MCF 10A (cell line): ENCODE results near the gene TAAR2. TPM values are rescaled to one million over a fixed set of nuclear protein-coding genes. Genes with fewer than 3 reads are reported as not detected.

Experiments
- BruUV-seq: library from RNA; stranded (reverse); fragments of 400-500 nt; replicated peaks from 2 replicates; lab custom pipeline; 2021; lab: Mats Ljungman, UMichigan
- CTCF ChIA-PET: fragments of 300-600 bp; sonication (Branson Sonifier 250); formaldehyde crosslinking; extraction: SDS; loops from one replicate; lab custom pipeline; 2021; ENCODE audit warnings: antibody characterized with exemption, inconsistent platforms; lab: Yijun Ruan, JAX
- POLR2A ChIA-PET: fragments of 300-600, 350-650 bp; sonication (Branson Sonifier 250); formaldehyde crosslinking; extraction: SDS; loops from one replicate; lab custom pipeline; 2020; ENCODE audit warnings: antibody characterized with exemption, inconsistent platforms; lab: Yijun Ruan, JAX
- DNase-seq: peaks from one replicate; pipeline ENCODE4 v3.0.0-alpha.2; 2018; ENCODE audit not compliant: unreplicated experiment
- H3K27ac Mint-ChIP-seq: one replicate; pipeline ENCODE4 v1.8.0; 2022; ENCODE audit warnings: mild to moderate bottlenecking, low read depth, mixed read lengths; ENCODE audit not compliant: unreplicated experiment
- H3K27me3 Mint-ChIP-seq: one replicate; pipeline ENCODE4 v1.8.0; 2022; ENCODE audit warnings: mixed read lengths; ENCODE audit not compliant: insufficient read depth, unreplicated experiment
- H3K36me3 Mint-ChIP-seq: one replicate; pipeline ENCODE4 v1.8.0; 2022; ENCODE audit warnings: mild to moderate bottlenecking, moderate library complexity, mixed read lengths; ENCODE audit not compliant: insufficient read depth, unreplicated experiment
- H3K4me1 Mint-ChIP-seq: one replicate; pipeline ENCODE4 v1.8.0; 2022; ENCODE audit warnings: mixed read lengths; ENCODE audit not compliant: insufficient read depth, unreplicated experiment
- H3K4me3 Mint-ChIP-seq: one replicate; pipeline ENCODE4 v1.8.0; 2022; ENCODE audit warnings: mild to moderate bottlenecking, moderate library complexity, mixed read lengths; ENCODE audit not compliant: unreplicated experiment
- H3K9me3 Mint-ChIP-seq: one replicate; pipeline ENCODE4 v1.8.0; 2022; ENCODE audit warnings: mixed read lengths; ENCODE audit not compliant: unreplicated experiment
- intact Hi-C: fragments of 100-400 bp; cut with micrococcal nuclease; formaldehyde crosslinking; loops from 2 replicates; pipeline ENCODE4 v1.14.1; 2022
- total RNA-seq: library from RNA; stranded (reverse); gene quantifications from 2 replicates; pipeline ENCODE4 v1.2.3, GENCODE V29; 2022
- TF ChIP-seq, protein P1 (sequence below): fragments of 200-600 bp; IDR thresholded peaks from one replicate; pipeline ENCODE4 v1.8.0; 2022; ENCODE audit warnings: antibody characterized with exemption, mild to moderate bottlenecking; ENCODE audit not compliant: unreplicated experiment

The TAAR2 gene
- total RNA-seq, 1 experiment from 2014 or later: not detected

DNA sequence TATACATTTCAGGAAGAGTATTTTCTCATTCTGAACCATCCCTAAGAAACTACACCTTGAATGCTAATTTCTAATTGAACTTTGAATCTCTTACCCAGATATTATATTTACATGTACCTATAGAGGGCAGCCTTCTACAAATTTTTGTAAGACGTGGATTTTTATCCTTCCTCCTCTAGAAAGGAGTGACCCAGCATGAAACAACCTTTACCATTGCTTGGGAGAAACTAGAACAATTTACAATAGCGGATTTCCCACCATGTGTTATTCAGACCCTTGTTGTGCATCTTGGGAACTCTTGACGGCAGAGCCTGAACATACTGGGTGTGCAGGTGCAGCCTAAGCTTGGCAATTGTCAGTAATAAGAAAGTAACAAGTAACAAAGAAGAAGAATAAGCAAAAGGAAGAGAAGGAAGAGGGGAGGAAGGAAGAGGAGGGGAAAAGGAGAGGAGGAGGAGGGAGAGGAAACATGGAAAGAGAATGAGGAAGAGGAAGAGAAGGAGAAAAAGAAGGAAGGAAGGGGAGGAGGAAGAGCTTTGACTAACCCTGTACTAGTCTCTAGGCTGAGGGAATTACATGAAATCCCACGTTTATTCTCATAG, 45.7 kb upstream of the TAAR2 start:
- intact Hi-C loops: loop anchor here (1.0 to 2.0 kb wide), 5 partner anchors 46 to 139 kb away; partner anchors contain the start of gene SLC18B1
- no peak overlapping the region for H3K27ac Mint-ChIP-seq
- BruUV-seq: no TSS peak

DNA sequence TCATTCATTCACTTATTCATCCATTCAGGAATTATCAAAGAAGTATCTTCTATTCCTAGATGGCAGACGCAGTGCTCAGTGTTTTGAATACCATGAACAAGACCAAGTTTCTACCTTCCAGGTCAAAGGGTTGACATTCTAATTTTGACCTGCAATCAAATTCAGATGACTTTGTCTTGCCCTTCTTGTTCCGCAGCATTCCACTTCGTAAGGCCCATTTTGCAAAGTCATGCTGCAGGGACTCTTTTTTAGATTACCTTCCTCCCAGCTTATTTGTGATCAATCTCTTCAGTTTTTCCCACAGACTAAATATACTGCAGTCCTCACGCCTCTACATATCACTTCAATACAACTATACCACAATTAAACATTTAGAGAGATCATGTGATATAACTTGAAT, 42.0 kb upstream of the TAAR2 start:
- H3K9me3 Mint-ChIP-seq: no peaks in the 10 kb centered on the region
- no peak for DNase-seq
- BruUV-seq: no TSS peak
- CTCF ChIA-PET: interaction anchor here (0.6 to 6.7 kb wide), 5 partner anchors 49 to 133 kb away, joined by 3 to 103 read pairs (median 10); partner anchors contain the start of genes SLC18B1 and VNN1
- intact Hi-C loops: no loop called here
- no peak overlapping the region for H3K4me3 Mint-ChIP-seq
- H3K27ac Mint-ChIP-seq: no peak overlapping the region
- POLR2A ChIA-PET: interaction anchor here (0.9 to 2.1 kb wide), 2 partner anchors 15 to 133 kb away, joined by 3 to 6 read pairs; partner anchors contain the start of gene SLC18B1
- no peaks in the 10 kb centered on the region for H3K36me3 Mint-ChIP-seq
- H3K27me3 Mint-ChIP-seq: no peaks in the 10 kb centered on the region
- TF ChIP-seq, protein P1, sequence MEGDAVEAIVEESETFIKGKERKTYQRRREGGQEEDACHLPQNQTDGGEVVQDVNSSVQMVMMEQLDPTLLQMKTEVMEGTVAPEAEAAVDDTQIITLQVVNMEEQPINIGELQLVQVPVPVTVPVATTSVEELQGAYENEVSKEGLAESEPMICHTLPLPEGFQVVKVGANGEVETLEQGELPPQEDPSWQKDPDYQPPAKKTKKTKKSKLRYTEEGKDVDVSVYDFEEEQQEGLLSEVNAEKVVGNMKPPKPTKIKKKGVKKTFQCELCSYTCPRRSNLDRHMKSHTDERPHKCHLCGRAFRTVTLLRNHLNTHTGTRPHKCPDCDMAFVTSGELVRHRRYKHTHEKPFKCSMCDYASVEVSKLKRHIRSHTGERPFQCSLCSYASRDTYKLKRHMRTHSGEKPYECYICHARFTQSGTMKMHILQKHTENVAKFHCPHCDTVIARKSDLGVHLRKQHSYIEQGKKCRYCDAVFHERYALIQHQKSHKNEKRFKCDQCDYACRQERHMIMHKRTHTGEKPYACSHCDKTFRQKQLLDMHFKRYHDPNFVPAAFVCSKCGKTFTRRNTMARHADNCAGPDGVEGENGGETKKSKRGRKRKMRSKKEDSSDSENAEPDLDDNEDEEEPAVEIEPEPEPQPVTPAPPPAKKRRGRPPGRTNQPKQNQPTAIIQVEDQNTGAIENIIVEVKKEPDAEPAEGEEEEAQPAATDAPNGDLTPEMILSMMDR: no peak
- H3K4me1 Mint-ChIP-seq: peaks cover 7% of the 10 kb centered on the region

More for the DNA sequence above, 45.7 kb upstream of the TAAR2 start:
- ChIA-PET POLR2A (interaction anchor here (0.7 to 2.1 kb wide), 10 partner anchors 15 to 146 kb away, joined by 3 to 12 read pairs (median 5); partner anchors contain the start of genes RPS12 and SLC18B1), CTCF (interaction anchor here (0.6 to 6.7 kb wide), 51 partner anchors 8 to 1285 kb away, joined by 3 to 103 read pairs (median 4); partner anchors contain the start of genes SLC18B1 and VNN1)
- no peak overlapping the region for H3K4me3 Mint-ChIP-seq
- no peaks in the 10 kb centered on the region for H3K9me3 Mint-ChIP-seq
- H3K27me3 Mint-ChIP-seq: no peaks in the 10 kb centered on the region
- no peaks in the 10 kb centered on the region for H3K36me3 Mint-ChIP-seq
- TF ChIP-seq, protein P1: peak; percentile 54
- H3K4me1 Mint-ChIP-seq: peaks cover 7% of the 10 kb centered on the region
- DNase-seq: peak; percentile 51

DNA sequence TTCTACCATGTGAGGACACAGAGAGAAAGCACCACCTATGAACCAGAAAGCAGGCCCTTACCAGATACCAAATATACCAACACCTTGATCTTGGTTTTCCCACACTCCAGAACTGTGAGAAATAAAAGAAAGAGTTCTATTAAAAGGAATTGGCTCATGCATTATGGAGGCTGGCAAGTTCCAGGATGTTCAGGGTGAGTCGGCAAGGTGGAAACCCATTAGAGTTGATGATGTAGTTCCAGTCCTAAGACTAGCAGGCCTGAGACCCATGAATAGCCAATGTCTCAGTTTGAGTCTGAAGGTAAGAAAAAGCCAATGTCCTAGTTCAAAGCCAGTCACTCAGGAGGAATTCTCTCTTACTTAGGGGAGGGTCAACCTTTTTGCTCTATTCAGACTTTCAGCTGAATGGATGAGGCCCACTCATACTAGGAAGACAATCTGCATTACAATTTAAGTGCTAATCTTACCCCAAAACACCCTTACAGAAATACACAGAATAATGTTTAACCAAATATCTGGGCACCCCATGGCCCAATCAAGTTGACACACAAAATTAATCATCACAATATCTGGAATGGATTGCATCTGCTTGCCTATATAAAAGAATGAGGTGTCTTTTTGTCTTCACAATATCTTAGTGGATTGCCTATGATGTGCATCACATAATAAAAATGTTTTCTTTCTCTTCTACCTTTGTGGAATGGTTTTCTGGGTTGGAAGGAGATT, 40.4 kb upstream of the TAAR2 start:
- Mint-ChIP-seq H3K27me3 (no peaks in the 10 kb centered on the region), H3K27ac (no peak overlapping the region), H3K4me1 (no peaks in the 10 kb centered on the region), H3K4me3 (no peak overlapping the region), H3K36me3 (no peaks in the 10 kb centered on the region), H3K9me3 (no peaks in the 10 kb centered on the region)
- ChIA-PET POLR2A (no interaction called here), CTCF (interaction anchor here (0.7 kb wide), 1 partner anchor 830 kb away, joined by 3 read pairs; no protein-coding TSS in a partner anchor)
- no peak for DNase-seq
- TF ChIP-seq, protein P1: no peak
- no TSS peak for BruUV-seq
- intact Hi-C loops: no loop called here

DNA sequence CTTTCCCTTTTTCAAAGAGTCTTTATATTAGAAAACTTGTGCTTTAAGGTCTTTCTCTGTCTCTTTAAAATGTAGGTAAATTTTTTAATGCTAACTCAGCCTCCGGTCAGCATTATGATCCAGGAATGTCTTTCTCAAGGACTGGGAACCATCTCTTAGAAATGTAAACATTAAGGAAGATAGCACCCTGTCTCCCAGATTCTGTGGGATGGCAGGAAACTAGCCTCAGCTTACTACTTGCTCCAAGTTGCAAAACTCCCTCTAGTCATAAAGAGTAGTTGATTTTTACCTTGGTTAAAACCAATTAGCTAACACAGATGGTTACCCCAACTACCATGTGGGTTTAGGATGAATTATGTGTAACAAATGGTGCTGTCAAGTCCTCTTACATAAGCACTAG, 39.6 kb upstream of the TAAR2 start:
- no peaks in the 10 kb centered on the region for H3K27me3 Mint-ChIP-seq
- no peaks in the 10 kb centered on the region for H3K9me3 Mint-ChIP-seq
- H3K36me3 Mint-ChIP-seq: no peaks in the 10 kb centered on the region
- no TSS peak for BruUV-seq
- H3K4me1 Mint-ChIP-seq: no peaks in the 10 kb centered on the region
- ChIA-PET POLR2A (no interaction called here), CTCF (interaction anchor here (0.7 kb wide), 1 partner anchor 831 kb away, joined by 3 read pairs; no protein-coding TSS in a partner anchor)
- DNase-seq: no peak
- intact Hi-C loops: no loop called here
- no peak overlapping the region for H3K27ac Mint-ChIP-seq
- TF ChIP-seq, protein P1: no peak
- H3K4me3 Mint-ChIP-seq: no peak overlapping the region
